Embryonic facial prominence (tissue), 1 donor: Measurements from ENCODE around the gene PRXL2A.
"Not testable (repeated sequence)": the region's sequence is repeated elsewhere in the genome, so short reads cannot be mapped to it uniquely, and the experiment has no call there.

Experiments
- DNase-seq: peaks from one replicate; pipeline ENCODE4 v3.0.0-alpha.2; 2016; ENCODE audit errors: extremely low spot score

PRXL2A gene

DNA sequence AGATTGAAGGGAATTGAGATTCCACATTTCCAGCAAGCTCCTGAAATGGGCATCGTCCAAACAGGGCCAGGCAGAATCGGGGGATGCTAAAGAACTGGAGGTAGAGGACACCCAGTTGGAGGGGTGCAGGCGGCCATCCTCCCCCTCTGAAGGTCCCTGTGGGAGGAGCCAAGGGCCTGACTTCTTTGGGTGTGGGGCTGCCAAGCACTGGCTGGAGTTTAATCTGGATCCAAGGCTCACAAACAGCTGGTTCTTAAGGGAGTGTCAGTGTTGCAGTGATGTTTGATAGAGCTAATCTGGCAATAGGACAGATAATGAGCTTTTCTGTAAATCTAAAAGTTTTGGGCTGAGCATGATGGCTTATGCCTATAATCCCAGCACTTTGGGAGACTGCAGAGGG lies 66.6 kb downstream of the PRXL2A start:
- no peak for DNase-seq

GRCh38 chr10:80475641-80476040 lies 67.3 kb downstream of the PRXL2A start:
- not testable (repeated sequence) for DNase-seq

DNA sequence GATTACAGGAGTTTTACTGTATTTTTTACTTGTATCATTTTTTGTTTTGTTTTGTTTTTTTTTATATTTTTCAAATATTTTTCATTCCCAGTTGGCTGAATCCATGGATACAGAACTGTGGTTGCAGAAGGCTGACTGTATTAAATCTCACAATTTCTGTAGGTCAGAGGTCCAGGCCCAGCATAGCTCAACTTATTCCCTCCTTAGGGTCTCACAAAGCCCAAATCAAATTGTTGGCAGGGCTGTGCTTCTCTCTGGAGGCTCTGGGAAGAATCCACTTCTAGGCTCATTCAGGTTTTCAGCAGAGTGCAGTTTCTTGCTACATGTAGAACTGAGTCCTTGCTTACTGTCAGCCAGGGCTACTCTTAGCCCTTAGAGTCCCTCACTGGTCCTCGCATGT lies 68.3 kb downstream of the PRXL2A start:
- no peak for DNase-seq

DNA sequence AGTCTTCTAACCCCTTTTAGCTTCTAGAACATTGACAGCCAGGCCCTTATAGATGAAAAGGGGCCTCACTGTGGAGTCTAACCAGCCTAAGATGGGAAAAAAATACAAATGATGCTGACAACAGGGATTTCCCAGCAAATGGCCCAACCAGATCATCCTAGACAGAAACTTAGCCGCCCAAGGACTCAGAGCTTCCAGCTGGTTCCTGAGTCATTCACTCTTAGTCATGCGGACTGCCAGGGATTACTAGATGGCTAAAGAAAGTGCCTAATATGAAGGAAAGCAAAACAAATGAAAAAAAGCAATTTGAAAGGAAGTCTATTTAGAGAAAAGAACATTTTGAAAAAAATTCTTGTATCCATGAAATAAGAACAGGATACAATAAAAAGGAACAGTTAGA lies 69.5 kb downstream of the PRXL2A start:
- DNase-seq: no peak

DNA sequence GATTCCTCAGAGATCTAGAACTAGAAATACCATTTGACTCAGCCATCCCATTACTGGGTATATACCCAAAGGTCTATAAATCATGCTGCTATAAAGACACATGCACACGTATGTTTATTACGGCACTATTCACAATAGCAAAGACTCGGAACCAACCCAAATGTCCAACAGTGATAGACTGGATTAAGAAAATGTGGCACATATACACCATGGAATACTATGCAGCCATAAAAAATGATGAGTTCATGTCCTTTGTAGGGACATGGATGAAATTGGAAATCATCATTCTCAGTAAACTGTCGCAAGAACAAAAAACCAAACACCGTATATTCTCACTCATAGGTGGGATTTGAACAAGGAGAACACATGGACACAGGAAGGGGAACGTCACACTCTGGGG lies 72.0 kb downstream of the PRXL2A start:
- DNase-seq: not testable (repeated sequence)

GRCh38 chr10:80480852-80481251 lies 72.5 kb downstream of the PRXL2A start:
- DNase-seq: no peak

DNA sequence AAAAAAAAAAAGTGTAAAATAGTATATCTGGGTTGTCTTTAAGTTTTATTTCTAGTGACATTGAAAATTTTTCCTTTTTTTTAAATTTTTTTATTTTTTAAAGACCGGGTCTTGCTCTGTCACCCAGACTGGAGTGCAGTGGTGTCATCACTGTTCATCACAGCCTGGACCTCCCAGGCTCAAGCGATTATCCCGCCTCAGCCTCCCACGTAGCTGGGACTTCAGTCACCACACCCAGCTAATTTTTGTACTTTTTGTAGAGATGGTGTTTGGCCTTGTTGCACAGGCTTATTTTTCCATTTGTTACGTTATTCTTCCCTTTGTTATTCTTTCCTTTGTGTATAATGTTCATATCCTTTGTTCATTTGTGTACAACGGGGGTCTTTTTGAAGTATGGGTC lies 75.9 kb downstream of the PRXL2A start:
- DNase-seq: no peak

- DNase-seq: no peak
Observed at GRCh38 chr10:80484676-80485075, 76.3 kb downstream of the PRXL2A start.

DNA sequence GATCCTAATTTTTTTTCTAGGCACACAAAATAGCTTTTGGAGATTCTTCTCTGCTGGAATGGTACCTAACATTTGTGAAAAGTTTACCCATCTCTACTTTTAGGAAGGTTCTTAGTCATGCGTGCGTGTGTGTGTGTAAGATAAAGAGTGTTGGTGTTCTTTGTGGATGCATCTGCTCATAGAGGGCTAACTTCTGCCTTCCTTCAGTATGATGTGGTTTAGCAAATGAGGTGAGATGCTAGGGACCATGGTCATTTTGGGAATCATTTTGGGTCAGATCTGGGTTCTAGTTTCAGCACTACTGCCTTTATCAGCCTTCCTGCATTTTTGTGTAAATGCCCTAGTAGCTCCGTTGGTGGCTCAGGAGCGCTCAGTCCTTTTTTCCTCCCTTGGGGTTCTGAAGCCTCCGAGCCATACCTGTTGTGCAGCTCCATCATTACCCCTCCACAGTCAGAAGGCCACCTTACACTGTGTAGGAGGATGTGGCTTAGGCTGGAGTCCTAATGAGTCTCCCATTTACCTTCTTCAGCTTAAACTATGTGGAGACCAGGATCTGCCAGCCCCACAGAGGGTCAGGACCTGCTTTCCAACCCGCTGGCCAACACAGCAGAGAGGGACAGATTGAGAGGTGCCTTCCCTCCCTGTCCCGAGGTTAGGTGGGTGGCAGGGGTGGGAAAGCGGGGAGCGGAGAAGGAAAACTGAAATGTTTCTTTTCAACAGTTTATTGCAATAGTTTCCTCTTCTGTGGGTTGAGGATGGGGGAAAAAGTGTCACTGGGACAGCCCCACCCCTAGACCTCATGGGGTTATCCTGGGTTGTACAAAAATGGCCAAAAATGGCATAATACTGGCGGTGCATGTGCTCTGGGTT lies 77.0 kb downstream of the PRXL2A start:
- DNase-seq: no peak

DNA sequence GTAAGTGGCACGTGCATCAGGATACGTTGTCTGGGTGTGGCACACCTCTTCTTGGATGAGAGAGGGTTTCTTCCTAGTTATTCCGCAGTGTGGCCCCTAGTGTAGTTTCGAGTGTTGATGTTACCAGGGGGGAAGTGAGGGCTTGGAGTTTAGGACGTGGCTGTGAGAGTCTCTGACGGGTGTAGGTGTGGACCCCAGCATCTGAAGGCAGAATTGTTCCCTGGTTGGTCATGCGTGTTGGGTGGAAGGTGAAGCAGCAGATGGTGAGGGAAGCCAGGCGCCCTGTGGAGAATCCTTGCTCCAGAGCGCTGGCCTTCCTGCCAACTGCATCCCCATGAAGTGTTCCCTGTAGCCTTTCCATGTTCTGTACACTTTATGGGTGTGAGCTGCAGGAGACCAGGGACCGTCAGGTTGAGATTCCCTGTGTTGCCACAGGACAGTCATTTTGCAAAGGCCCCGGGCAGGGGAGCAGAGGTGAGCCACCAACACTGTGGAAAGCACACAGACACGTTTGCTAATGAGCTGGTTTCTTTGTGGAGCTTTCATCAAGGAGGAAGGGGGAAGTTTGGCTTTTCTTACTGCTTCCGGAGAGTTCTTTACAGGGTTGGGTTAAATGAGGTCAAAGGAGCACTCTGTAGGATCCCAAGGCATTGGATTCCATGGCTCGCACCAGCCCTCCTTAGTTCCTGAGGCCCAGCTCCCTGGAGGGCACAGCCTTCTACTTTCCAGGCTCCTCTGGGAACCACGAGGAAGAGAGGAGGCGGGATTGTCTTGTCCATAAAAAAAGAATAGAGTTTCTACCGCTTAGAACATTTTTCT lies 77.8 kb downstream of the PRXL2A start:
- no peak for DNase-seq
